Esophagus squamous epithelium (tissue), 4 donors: Measurements from ENCODE around the gene CARHSP1.

ENCODE experiments used
- POLR2A ChIP-seq, 4 donors: fragments of 450-650 bp; IDR thresholded peaks; one replicate each; pipeline ENCODE4 v1.6.1; 2017; ENCODE audit warnings: antibody characterized with exemption in 4 of 4, mild to moderate bottlenecking in 4 of 4, moderate library complexity in 3 of 4
- TF ChIP-seq, protein P1 (sequence below), 6 experiments: fragments of 450-650 bp in 4 of 6; fragments of 200-600 bp in 2 of 6; sonication (generic) in 2 of 6; IDR thresholded peaks; one replicate each; pipeline ENCODE4 v1.5.1; 2016 to 2019; ENCODE audit warnings: antibody characterized with exemption in 6 of 6, mild to moderate bottlenecking in 4 of 6, moderate library complexity in 4 of 6

DNA sequence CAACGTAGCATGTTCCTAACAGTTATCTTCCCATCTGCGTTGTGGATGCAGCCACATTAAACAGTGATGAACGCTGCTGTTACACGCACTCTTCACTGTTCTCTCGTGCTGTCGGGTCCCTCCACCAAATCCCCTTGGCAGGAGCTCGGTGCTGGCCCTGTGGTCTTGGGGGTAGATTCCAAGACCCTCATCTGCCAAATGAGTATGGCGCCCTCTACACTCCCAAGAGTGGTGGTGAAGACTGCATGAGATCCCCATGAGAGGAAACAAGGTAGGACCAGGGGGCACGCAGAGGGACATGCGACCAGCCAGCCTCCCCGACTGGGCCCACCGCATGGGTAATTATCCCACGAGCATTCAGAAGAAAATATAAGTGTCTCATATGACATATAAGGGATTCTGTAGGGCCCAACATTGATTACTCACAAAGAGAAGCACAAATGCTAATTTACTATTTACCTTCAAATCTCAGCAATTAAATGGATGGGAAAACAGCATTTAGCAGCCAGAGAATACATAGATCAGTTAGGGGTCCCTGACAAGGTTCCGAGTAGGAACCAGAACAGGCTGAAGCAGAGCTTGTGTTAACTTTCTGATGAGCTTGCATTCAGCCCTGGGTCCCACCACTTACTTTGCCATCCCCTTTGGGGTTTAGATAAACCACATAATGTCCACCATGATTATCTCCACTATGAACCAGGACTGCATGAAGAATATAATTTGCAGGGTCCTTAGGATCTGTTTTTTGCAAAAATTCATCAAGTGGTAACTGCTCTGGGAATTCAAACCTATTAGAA lies 37.2 kb upstream of the CARHSP1 start:
- TF ChIP-seq, protein P1, sequence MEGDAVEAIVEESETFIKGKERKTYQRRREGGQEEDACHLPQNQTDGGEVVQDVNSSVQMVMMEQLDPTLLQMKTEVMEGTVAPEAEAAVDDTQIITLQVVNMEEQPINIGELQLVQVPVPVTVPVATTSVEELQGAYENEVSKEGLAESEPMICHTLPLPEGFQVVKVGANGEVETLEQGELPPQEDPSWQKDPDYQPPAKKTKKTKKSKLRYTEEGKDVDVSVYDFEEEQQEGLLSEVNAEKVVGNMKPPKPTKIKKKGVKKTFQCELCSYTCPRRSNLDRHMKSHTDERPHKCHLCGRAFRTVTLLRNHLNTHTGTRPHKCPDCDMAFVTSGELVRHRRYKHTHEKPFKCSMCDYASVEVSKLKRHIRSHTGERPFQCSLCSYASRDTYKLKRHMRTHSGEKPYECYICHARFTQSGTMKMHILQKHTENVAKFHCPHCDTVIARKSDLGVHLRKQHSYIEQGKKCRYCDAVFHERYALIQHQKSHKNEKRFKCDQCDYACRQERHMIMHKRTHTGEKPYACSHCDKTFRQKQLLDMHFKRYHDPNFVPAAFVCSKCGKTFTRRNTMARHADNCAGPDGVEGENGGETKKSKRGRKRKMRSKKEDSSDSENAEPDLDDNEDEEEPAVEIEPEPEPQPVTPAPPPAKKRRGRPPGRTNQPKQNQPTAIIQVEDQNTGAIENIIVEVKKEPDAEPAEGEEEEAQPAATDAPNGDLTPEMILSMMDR (IDR thresholded peaks at IDR 0.05), result no peak
- TF ChIP-seq POLR2A (IDR thresholded peaks at IDR 0.05), result no peak
